IMR-90 (cell line): ENCODE data around the gene ITPKC. TPM values are rescaled to one million over a fixed set of nuclear protein-coding genes. Genes with fewer than 3 reads are reported as not detected.

Experiments
- ATAC-seq: fragments of 200-7000 bp; cut with Tn5 transposase; 2 replicates; pipeline ENCODE4 v1.9.1; 2020; ENCODE audit warnings: low read depth, mild to moderate bottlenecking, moderate library complexity
- BruUV-seq: library from RNA; stranded (reverse); fragments of 400-500 nt; replicated peaks from 2 replicates; lab custom pipeline; 2021; lab: Mats Ljungman, UMichigan
- CTCF ChIA-PET: fragments of 300-600 bp; formaldehyde crosslinking; extraction: SDS; loops from one replicate; lab custom pipeline; 2021; ENCODE audit warnings: antibody characterized with exemption; lab: Yijun Ruan, JAX
- POLR2A ChIA-PET: fragments of 300-600 bp; sonication (Branson Sonifier 250); formaldehyde crosslinking; loops from one replicate; lab custom pipeline; 2022; ENCODE audit warnings: antibody characterized with exemption; ENCODE audit not compliant: unreplicated experiment; lab: Charles Lee
- DNase-seq: peaks from one replicate; pipeline ENCODE4 v3.0.0; 2013
- H2AFZ ChIP-seq: replicated peaks from 2 replicates; pipeline ENCODE3; 2013; ENCODE audit warnings: low read length, mild to moderate bottlenecking; ENCODE audit not compliant: poor library complexity
- H2AK5ac ChIP-seq: 2 replicates; pipeline ENCODE4 v1.6.1; 2013; ENCODE audit warnings: low read depth, low read length, inconsistent platforms
- H2AK9ac ChIP-seq: replicated peaks from 2 replicates; pipeline ENCODE3; 2013; ENCODE audit warnings: mild to moderate bottlenecking, low read depth, low read length, moderate library complexity; ENCODE audit not compliant: poor library complexity
- H2BK120ac ChIP-seq: 2 replicates; pipeline ENCODE4 v1.6.1; 2013; ENCODE audit warnings: low read depth, low read length, inconsistent platforms
- H2BK15ac ChIP-seq: 3 replicates; pipeline ENCODE4 v1.6.1; 2013; ENCODE audit warnings: low read depth, low read length, inconsistent platforms
- H2BK20ac ChIP-seq: 2 replicates; pipeline ENCODE4 v1.6.1; 2013; ENCODE audit warnings: low read depth, mild to moderate bottlenecking, inconsistent platforms, low read length, moderate library complexity
- H2BK5ac ChIP-seq: 2 replicates; pipeline ENCODE4 v1.6.1; 2013; ENCODE audit warnings: mild to moderate bottlenecking, low read depth, low read length, inconsistent platforms; ENCODE audit not compliant: poor library complexity, severe bottlenecking
- H3K14ac ChIP-seq: replicated peaks from 2 replicates; pipeline ENCODE4 v1.6.1; 2013; ENCODE audit warnings: low read depth, low read length, inconsistent platforms
- H3K18ac ChIP-seq: 2 replicates; pipeline ENCODE4 v1.6.1; 2013; ENCODE audit warnings: low read depth, low read length, control low read depth
- H3K23ac ChIP-seq: 2 replicates; pipeline ENCODE4 v1.6.1; 2013; ENCODE audit warnings: low read depth, low read length, inconsistent platforms
- H3K27ac ChIP-seq: 2 replicates; pipeline ENCODE4 v1.5.1; 2013; ENCODE audit warnings: mild to moderate bottlenecking, control low read depth, low read length; ENCODE audit not compliant: insufficient read depth
- H3K27me3 ChIP-seq: 2 replicates; pipeline ENCODE4 v1.6.1; 2013; ENCODE audit warnings: low read length; ENCODE audit not compliant: control insufficient read depth, insufficient read depth
- H3K36me3 ChIP-seq: 2 replicates; pipeline ENCODE4 v1.6.1; 2013; ENCODE audit warnings: low read length, mixed read lengths; ENCODE audit not compliant: control insufficient read depth, insufficient read depth
- H3K4ac ChIP-seq: 2 replicates; pipeline ENCODE4 v1.6.1; 2013; ENCODE audit warnings: low read depth, low read length, inconsistent platforms
- H3K4me1 ChIP-seq: 2 replicates; pipeline ENCODE4 v1.6.1; 2013; ENCODE audit warnings: low read length, mixed read lengths; ENCODE audit not compliant: control insufficient read depth, insufficient read depth
- H3K4me2 ChIP-seq: 2 replicates; pipeline ENCODE4 v1.6.1; 2013; ENCODE audit warnings: low read depth, mild to moderate bottlenecking, control low read depth, low read length, moderate library complexity
- H3K4me3 ChIP-seq: 2 replicates; pipeline ENCODE4 v1.5.1; 2013; ENCODE audit warnings: low read depth, mild to moderate bottlenecking, control low read depth, low read length, moderate library complexity; ENCODE audit not compliant: insufficient read depth
- H3K56ac ChIP-seq: 2 replicates; pipeline ENCODE4 v1.6.1; 2013; ENCODE audit warnings: low read length, inconsistent platforms; ENCODE audit not compliant: insufficient read depth; ENCODE audit errors: extremely low read depth
- H3K79me1 ChIP-seq, 2 experiments: 2 replicates each; pipeline ENCODE4 v1.6.1; 2013; ENCODE audit warnings: low read length in 2 of 2, inconsistent platforms in 1 of 2, low read depth in 1 of 2
- H3K9ac ChIP-seq: 2 replicates; pipeline ENCODE4 v1.6.1; 2013; ENCODE audit warnings: low read depth, low read length, control low read depth
- H3K9me1 ChIP-seq: 2 replicates; pipeline ENCODE4 v1.6.1; 2013; ENCODE audit warnings: low read length, inconsistent platforms; ENCODE audit not compliant: insufficient read depth
- H3K9me3 ChIP-seq: 2 replicates; pipeline ENCODE4 v1.6.1; 2013; ENCODE audit warnings: low read length; ENCODE audit not compliant: control insufficient read depth, insufficient read depth
- H4K20me1 ChIP-seq: 2 replicates; pipeline ENCODE4 v1.6.1; 2013; ENCODE audit warnings: low read length, inconsistent platforms; ENCODE audit not compliant: insufficient read depth
- H4K5ac ChIP-seq: 2 replicates; pipeline ENCODE4 v1.6.1; 2013; ENCODE audit warnings: mild to moderate bottlenecking, low read depth, low read length, control low read depth
- H4K8ac ChIP-seq, 2 experiments: 2 replicates each; pipeline ENCODE4 v1.6.1; 2013; ENCODE audit warnings: low read depth in 2 of 2, low read length in 2 of 2, control low read depth in 1 of 2, inconsistent platforms in 1 of 2
- H4K91ac ChIP-seq: 2 replicates; pipeline ENCODE4 v1.6.1; 2013; ENCODE audit warnings: low read depth, low read length, inconsistent platforms; ENCODE audit not compliant: insufficient read depth
- BHLHE40 ChIP-seq: fragments of 150-350 bp; IDR thresholded peaks from 2 replicates; pipeline ENCODE4 v1.6.1; 2016; ENCODE audit warnings: mild to moderate bottlenecking, low read depth, low read length
- CHD1 ChIP-seq: IDR thresholded peaks from 2 replicates; pipeline ENCODE4 v1.6.1; 2012; ENCODE audit warnings: low read depth, low read length, improper control_type of control experiment
- MAFK ChIP-seq: IDR thresholded peaks from 2 replicates; pipeline ENCODE4 v1.6.1; 2012; ENCODE audit warnings: low read depth, low read length, improper control_type of control experiment
- MAZ ChIP-seq: IDR thresholded peaks from 2 replicates; pipeline ENCODE4 v1.6.1; 2012; ENCODE audit warnings: low read depth, mild to moderate bottlenecking, low read length, improper control_type of control experiment, moderate library complexity, borderline replicate concordance
- MXI1 ChIP-seq: IDR thresholded peaks from 2 replicates; pipeline ENCODE4 v1.6.1; 2012; ENCODE audit warnings: low read depth, mild to moderate bottlenecking, low read length, moderate library complexity, borderline replicate concordance
- POLR2A ChIP-seq: IDR thresholded peaks from 2 replicates; pipeline ENCODE4 v1.6.1; 2012; ENCODE audit warnings: mild to moderate bottlenecking, low read depth, low read length
- RAD21 ChIP-seq: IDR thresholded peaks from 2 replicates; pipeline ENCODE4 v1.6.1; 2012; ENCODE audit warnings: low read length, improper control_type of control experiment
- RCOR1 ChIP-seq: IDR thresholded peaks from 2 replicates; pipeline ENCODE4 v1.6.1; 2012; ENCODE audit warnings: mild to moderate bottlenecking, low read length, improper control_type of control experiment; ENCODE audit not compliant: insufficient replicate concordance
- RFX5 ChIP-seq: IDR thresholded peaks from 2 replicates; pipeline ENCODE4 v1.8.0; 2012; ENCODE audit warnings: low read depth, mild to moderate bottlenecking, low read length, moderate library complexity
- WGBS, 2 experiments: methylation state at CpG; one replicate each; pipeline versions ENCODE4 v1.1.5 to v1.1.7; 2013; ENCODE audit warnings: missing lambda C conversion rate in 2 of 2; ENCODE audit not compliant: insufficient read length in 1 of 2; ENCODE audit errors: extremely low coverage in 2 of 2; 5-methylcytosine and 5-hydroxymethylcytosine counted together
- dilution Hi-C: fragments of 300-500 bp; cut with HindIII; formaldehyde crosslinking; loops from one replicate; pipeline ENCODE4 v1.14.3; 2018; ENCODE audit warnings: low sequenced_read_pairs; ENCODE audit not compliant: unreplicated experiment
- in situ Hi-C: fragments of 300-500 bp; cut with MboI; formaldehyde crosslinking; loops from 3 replicates; pipeline ENCODE4 v1.14.3; 2019; ENCODE audit warnings: low sequenced_read_pairs, inconsistent platforms, mixed read lengths
- intact Hi-C: fragments of 100-400 bp; cut with micrococcal nuclease; formaldehyde crosslinking; loops from 2 replicates; pipeline ENCODE4 v1.10.0; 2022
- polyA plus RNA-seq, 3 experiments: library from polyadenylated mRNA; depleted of rRNA; stranded (reverse); fragments of >200 nt; gene quantifications; 2 replicates each; pipeline ENCODE4 v1.2.3, GENCODE V29; 2012; ENCODE audit warnings: low replicate concordance in 1 of 3
- total RNA-seq: library from RNA; depleted of rRNA; stranded (reverse); fragments of >200 nt; gene quantifications from 2 replicates; pipeline ENCODE4 v1.2.3, GENCODE V29; 2012
- TF ChIP-seq, protein P1 (sequence below): fragments of 150-350 bp; IDR thresholded peaks from 2 replicates; pipeline ENCODE4 v1.6.1; 2016; ENCODE audit warnings: low read depth, mild to moderate bottlenecking, low read length, moderate library complexity, borderline replicate concordance
- TF ChIP-seq, protein P2 (sequence below): fragments of 150-350 bp; IDR thresholded peaks from 2 replicates; pipeline ENCODE4 v1.6.1; 2017; ENCODE audit warnings: mild to moderate bottlenecking, antibody characterized with exemption, low read length, low read depth

The ITPKC gene
- total and polyA plus RNA-seq, 2 of the 4 experiments (the other 2 are of a cell fraction) = 7.7 to 9.4 TPM

DNA sequence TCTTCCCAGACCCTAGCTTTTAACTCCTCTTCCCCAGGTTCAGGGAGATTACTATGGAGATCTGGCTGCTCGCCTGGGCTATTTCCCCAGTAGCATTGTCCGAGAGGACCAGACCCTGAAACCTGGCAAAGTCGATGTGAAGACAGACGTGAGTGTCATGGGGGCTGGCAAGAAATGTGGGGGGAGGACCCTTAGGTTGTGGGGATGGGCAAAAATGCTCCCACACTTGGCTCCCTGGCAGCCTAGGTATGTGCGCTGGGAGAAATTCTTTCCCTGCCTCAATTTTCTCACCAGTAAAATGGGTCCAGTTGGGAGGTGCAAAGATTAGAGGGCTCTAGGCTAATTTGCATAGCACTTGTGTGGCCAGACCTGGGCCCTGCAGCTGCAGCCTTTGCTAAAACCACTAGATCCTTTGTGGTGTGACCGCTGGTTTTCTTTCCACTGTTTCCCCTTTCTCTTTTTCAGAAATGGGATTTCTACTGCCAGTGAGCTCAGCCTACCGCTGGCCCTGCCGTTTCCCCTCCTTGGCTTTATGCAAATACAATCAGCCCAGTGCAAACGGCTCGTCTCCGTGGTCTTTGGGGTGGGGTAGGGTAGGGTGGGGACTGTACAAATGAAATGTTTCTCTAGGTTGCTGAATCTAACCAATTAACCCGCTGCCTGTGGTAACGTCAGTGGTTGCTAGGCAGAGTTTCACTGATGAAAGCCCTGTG is 60.2 kb downstream of the ITPKC start:
- H3K18ac ChIP-seq = 0 out of 2 replicates have a peak overlapping the region, but pooled peaks have one; percentile 2
- dilution Hi-C loops (no loop called here), in situ Hi-C loops (no loop called here), intact Hi-C loops (no loop called here)
- H3K56ac ChIP-seq = peak overlapping the region; percentile 91
- peak overlapping the region; percentile 88 for H2BK5ac ChIP-seq
- H2BK20ac ChIP-seq = no peak overlapping the region
- H3K36me3 ChIP-seq = no peaks in the 10 kb centered on the region
- peak overlapping the region; percentile 67 for H4K91ac ChIP-seq
- H3K23ac ChIP-seq = peak overlapping the region; percentile 44; the same call in 1 of the 2 replicates
- peak overlapping the region; percentile 64 for H3K4me3 ChIP-seq
- CTCF ChIA-PET = interaction anchor here (0.6 to 2.0 kb wide), 2 partner anchors 22 to 114 kb away, joined by 3 to 6 read pairs; partner anchors contain the start of gene EGLN2
- peak; percentile 91 for DNase-seq
- TF ChIP-seq RCOR1 = peak; percentile 57
- no peak for TF ChIP-seq POLR2A
- TF ChIP-seq, protein P1, sequence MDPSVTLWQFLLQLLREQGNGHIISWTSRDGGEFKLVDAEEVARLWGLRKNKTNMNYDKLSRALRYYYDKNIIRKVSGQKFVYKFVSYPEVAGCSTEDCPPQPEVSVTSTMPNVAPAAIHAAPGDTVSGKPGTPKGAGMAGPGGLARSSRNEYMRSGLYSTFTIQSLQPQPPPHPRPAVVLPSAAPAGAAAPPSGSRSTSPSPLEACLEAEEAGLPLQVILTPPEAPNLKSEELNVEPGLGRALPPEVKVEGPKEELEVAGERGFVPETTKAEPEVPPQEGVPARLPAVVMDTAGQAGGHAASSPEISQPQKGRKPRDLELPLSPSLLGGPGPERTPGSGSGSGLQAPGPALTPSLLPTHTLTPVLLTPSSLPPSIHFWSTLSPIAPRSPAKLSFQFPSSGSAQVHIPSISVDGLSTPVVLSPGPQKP = no peak
- peak; percentile 98 for TF ChIP-seq RFX5
- no peak for TF ChIP-seq RAD21
- TF ChIP-seq, protein P2, sequence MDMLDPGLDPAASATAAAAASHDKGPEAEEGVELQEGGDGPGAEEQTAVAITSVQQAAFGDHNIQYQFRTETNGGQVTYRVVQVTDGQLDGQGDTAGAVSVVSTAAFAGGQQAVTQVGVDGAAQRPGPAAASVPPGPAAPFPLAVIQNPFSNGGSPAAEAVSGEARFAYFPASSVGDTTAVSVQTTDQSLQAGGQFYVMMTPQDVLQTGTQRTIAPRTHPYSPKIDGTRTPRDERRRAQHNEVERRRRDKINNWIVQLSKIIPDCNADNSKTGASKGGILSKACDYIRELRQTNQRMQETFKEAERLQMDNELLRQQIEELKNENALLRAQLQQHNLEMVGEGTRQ = no peak
- TF ChIP-seq CHD1 = no peak
- TF ChIP-seq MXI1 = no peak
- TF ChIP-seq MAFK = no peak
- peak; percentile 28; the same call in 1 of the 2 replicates for TF ChIP-seq BHLHE40
- TF ChIP-seq MAZ = no peak
- H4K5ac ChIP-seq = peak overlapping the region; percentile 60
- peaks cover 6% of the 10 kb centered on the region for H3K4me1 ChIP-seq
- ATAC-seq = peak; percentile 73
- peak overlapping the region; percentile 91 for H3K4ac ChIP-seq
- peak overlapping the region; percentile 91 for H3K9ac ChIP-seq
- POLR2A ChIA-PET = interaction anchor here (1.4 kb wide), 1 partner anchor 21 kb away, joined by 8 read pairs; the partner anchor contains the start of gene EGLN2
- H2BK120ac ChIP-seq = peak overlapping the region; percentile 38
- no TSS peak for BruUV-seq
- H3K27ac ChIP-seq = peak overlapping the region; percentile 89
- H4K20me1 ChIP-seq = peaks cover 9% of the 10 kb centered on the region; the same call in 1 of the 2 replicates
- H4K8ac ChIP-seq = peak overlapping the region; percentile 14 to 94
- H3K4me2 ChIP-seq = peak overlapping the region; percentile 94
- H3K27me3 ChIP-seq = no peaks in the 10 kb centered on the region
- peaks cover 8 to 18% of the 10 kb centered on the region in 2 experiments; a peak in 3 of 4 replicates for H3K79me1 ChIP-seq
- peak overlapping the region; percentile 57 for H2AK5ac ChIP-seq
- peak overlapping the region; percentile 93 for H2AK9ac ChIP-seq
- 5% methylated on average over 4 of the region's 13 CpGs; no CpG with 5 or more reads in 1 of the 2 experiments for WGBS, 2 experiments
- H3K9me1 ChIP-seq = peaks cover 10% of the 10 kb centered on the region
- 0 out of 3 replicates have a peak overlapping the region, but pooled peaks have one; percentile 30 for H2BK15ac ChIP-seq
- peak overlapping the region; percentile 94 for H3K14ac ChIP-seq
- H3K9me3 ChIP-seq = no peaks in the 10 kb centered on the region
- H2AFZ ChIP-seq = peak overlapping the region; percentile 98
